ENCODE results near the gene RPL15. TPM values are rescaled to one million over a fixed set of nuclear protein-coding genes. Genes with fewer than 3 reads are reported as not detected.
"Not testable (repeated sequence)": the region's sequence is repeated elsewhere in the genome, so short reads cannot be mapped to it uniquely, and the experiment has no call there.

RPL15 gene
- polyA plus RNA-seq, 12 donors = 318 to 2,689 (median 2,296) TPM

GRCh38 chr3:23918331-23918730 is 1.4 kb downstream of the RPL15 start:
- DNase-seq = not testable (repeated sequence)

GRCh38 chr3:23919628-23920027 is 2.7 kb downstream of the RPL15 start:
- DNase-seq = no peak

- DNase-seq = no peak
Observed at GRCh38 chr3:23920151-23920655, 3.3 kb downstream of the RPL15 start.

- DNase-seq = no peak
Observed at GRCh38 chr3:23921052-23921511, 4.2 kb downstream of the RPL15 start.

- no peak for DNase-seq
Observed at GRCh38 chr3:23923786-23924185, 6.9 kb downstream of the RPL15 start.

GRCh38 chr3:23926246-23926645 is 9.3 kb downstream of the RPL15 start:
- no peak for DNase-seq

GRCh38 chr3:23926736-23927135 is 9.8 kb downstream of the RPL15 start:
- no peak for DNase-seq

GRCh38 chr3:23928524-23928923 is 11.6 kb downstream of the RPL15 start:
- no peak for DNase-seq

- DNase-seq = no peak
Observed at GRCh38 chr3:23931597-23931996, 14.7 kb downstream of the RPL15 start.

- no peak for DNase-seq
Observed at GRCh38 chr3:23932571-23932970, 15.6 kb downstream of the RPL15 start.

GRCh38 chr3:23934253-23934652 is 17.3 kb downstream of the RPL15 start:
- no peak for DNase-seq

- DNase-seq = no peak
Observed at GRCh38 chr3:23937296-23937695, 20.4 kb downstream of the RPL15 start.

- no peak for DNase-seq
Observed at GRCh38 chr3:23938688-23939087, 21.8 kb downstream of the RPL15 start.

- DNase-seq = no peak
Observed at GRCh38 chr3:23940775-23941174, 23.8 kb downstream of the RPL15 start.

- DNase-seq = no peak
Observed at GRCh38 chr3:23941440-23941839, 24.5 kb downstream of the RPL15 start.

- no peak for DNase-seq
Observed at GRCh38 chr3:23942546-23942945, 25.6 kb downstream of the RPL15 start.

- no peak for DNase-seq
Observed at GRCh38 chr3:23944007-23944783, 27.3 kb downstream of the RPL15 start.

GRCh38 chr3:23944861-23945662 is 28.1 kb downstream of the RPL15 start, which contains the start of gene NR1D2:
Gene NR1D2, plus strand, starts transcription at chr3:23945286. Its CDS starts 293 bp downstream, at chr3:23945579.
- DNase-seq = peak; percentile 77

- no peak for DNase-seq
Observed at GRCh38 chr3:23945663-23945912, 28.7 kb downstream of the RPL15 start.

- DNase-seq = peak; percentile 95
Observed at GRCh38 chr3:23945913-23946687, 29.2 kb downstream of the RPL15 start.

- no peak for DNase-seq
Observed at GRCh38 chr3:23948761-23949160, 31.8 kb downstream of the RPL15 start.

- DNase-seq = no peak
Observed at GRCh38 chr3:23949784-23950183, 32.9 kb downstream of the RPL15 start.

Measured in muscle of arm (tissue), 12 donors.